GM18511 (cell line): ENCODE data around the gene PP2D1.
"Not testable (repeated sequence)": the region's sequence is repeated elsewhere in the genome, so short reads cannot be mapped to it uniquely, and the experiment has no call there.

Experiments
- ATAC-seq: cut with Tn5 transposase; IDR thresholded peaks from one replicate; pipeline ENCODE4 v1.9.1; 2021; ENCODE audit warnings: mild to moderate bottlenecking, moderate library complexity; ENCODE audit not compliant: unreplicated experiment

Gene PP2D1, protein sequence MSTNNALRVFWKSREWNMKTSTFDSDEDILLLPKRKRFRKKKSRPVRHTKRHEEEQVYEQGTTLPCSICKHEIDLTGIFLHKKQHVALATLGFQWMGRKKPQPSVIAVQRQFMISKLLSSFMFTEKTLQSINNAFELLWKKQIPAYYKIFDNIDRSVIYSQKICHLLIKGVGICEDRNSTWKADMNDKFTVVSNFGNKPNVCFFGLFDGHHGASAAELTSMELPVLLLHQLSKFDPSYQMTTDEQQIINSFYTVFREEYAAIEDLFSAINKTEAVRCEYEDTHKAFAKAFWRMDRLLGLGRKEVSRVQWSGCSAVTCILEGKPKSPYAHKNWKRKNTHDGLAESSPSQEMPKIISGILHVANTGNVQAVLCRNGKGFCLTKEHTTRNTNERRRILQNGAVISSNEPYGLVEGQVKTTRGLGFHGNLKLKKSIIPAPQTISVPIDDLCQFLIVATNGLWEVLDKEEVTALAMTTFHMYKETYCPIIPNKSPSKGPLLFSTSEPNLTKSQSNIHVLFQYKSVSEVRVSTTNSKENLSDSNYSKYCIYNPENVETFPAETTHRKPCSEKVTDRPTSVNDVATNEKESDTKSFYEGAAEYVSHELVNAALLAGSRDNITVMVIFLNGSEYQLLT

DNA sequence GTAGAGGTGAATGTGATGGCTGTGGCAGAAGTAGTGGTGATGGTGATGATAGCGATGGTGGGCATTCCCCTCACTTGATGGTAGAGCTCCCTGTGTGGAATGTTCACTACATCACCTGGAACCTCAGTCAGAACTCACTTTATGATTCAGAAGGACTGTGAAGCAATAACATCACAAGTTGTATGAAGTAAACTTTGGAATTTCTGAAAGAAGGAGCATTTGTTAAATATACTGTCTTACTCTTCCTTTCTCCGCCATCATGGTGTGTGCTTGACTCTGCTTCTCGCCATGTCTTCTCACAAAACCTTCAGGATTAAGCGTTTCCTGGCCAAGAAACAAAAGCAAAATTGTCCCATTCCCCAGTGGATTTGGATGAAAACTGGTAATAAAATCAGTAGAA lies at the start of gene PP2D1:
Gene PP2D1, minus strand, starts transcription at position 101 of the 400 bp plus-strand sequence. CDS start 192 bp downstream, outside the sequence.
- no peak for ATAC-seq

DNA sequence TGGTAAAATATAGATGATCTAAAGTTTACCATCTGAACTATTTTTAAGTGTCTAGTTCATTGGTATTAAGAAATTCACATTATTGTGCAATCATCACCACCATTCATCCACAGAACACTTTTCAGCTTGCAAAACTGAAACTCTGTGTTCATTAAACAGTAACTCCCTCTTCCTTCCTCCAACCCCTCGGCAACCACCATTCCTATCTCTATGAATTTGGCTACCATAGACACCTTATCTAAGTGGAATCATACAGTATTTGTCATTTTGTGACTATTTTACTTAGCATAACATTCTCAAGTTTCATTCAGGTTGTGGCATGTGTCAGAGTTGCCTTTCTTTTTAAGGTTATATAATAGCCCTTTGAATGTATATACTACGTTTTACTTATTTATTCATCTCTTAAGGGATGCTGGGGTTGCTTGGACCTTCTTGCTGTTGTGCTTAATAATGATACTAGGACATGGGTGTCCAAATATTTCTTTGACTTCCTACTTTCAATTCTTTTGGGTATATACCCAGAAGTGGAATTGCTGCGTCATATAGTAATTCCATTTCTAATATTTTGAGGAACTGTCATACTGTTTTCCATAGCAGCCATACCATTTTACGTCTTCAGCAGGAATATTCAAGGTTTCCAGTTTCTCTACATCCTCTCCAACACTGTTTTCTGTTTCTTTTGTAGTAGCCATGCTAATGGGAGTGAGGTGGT lies 49.1 kb upstream of the PP2D1 start:
- ATAC-seq: peak; percentile 70

DNA sequence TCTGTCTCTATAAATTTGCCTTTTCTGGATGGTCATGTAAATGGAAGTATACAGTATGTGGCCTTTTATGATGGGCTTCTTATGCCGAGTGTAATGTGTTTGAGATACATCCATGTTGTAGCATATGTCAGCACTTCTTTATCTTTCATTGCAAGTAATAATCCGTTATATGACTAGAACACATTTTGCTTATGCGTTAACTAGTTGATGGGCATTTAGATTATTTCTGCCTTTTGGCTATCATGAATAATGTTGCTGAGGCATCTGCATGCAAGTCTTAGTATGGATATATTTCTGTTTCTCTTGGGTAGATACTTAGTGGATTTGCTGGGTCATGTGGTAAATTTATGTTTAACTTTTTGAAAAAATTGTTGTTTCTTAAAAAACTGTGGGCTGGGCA lies 47.9 kb upstream of the PP2D1 start:
- ATAC-seq: no peak

DNA sequence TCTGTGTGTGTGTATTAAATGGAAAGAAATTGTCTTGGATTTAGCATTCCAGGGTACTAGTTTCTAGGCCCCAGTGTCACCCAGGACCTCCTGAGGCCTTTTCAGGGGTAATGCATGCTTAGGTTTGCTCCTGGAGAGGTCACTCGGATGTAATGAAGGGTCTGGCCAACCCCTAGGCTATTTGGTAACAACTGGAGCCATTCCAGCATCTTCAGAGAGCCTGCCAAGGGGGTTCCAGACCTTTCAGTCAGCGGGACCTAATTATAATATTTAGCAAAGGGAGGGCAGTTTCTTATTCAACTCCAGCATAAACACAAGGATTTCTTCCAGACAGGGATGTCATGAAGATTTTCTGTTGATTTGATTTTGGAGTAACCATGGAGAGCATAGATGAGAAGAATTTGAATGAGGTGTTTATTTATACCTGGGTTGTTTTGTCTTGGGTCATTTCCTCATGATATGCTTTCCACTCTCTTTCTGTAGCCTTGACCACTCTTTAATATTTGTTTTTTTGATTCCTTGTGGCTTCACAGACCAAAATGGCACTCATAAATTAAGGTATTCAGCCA lies 45.6 kb upstream of the PP2D1 start:
- ATAC-seq: no peak

DNA sequence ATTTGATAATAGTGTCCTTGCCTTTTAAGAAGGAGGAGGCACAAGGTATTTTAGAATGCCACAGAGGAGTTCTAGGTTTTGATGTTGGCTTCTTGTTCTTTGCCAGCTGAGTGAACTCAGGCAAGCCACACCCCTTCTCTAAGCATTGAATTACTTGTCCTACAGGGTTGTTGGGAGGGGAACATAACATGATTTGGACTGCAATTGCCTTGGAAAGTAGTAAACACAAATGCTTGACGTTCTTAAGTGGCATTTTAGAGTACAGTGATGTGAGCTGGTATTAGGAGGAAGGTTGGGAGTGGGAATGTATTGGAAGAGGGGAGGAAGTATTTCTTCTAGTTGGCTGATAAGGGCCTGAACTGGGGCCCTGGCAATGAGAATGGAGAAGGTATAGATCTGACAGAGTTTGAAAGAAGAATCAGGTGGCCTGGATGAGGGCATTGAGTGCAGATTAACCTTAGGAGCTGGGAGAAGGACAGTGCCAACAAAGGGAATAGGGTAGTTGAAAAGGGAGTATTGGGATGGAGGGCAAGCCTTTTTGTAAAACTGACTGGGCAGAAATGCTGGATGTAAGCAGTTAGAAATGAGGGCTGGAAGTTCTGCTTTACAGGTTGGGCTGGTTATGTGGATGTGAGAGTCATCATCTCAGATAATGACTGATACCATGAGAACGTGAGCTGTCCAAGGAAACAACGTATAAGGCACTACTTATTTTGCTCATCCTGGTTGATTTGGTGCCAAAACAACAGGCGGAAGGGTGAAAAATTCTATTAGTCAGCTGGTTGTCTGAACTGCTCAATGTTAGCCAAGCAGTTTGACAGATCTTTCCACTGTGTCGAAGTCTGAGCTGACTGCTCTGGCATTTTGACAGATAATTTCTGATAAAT lies 44.9 kb upstream of the PP2D1 start:
- ATAC-seq: peak; percentile 34

DNA sequence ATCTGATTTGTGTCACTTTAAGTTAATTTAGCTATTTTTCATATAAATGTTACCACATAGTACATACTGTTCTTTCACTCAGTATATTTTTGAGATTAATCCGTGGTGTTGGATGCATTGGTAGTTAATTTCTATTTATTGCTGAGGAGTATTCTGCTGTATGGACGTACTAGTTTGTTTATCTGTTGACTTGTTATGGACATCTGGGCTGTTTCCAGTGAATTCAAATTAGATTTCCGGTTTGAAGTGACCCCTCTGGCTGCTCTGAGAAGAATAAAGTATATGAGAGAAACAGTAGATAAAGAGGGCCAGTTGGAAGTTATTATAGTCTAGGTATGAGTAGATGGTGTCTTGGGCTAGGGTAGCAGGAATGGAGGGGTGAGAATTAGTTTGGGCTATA lies 43.8 kb upstream of the PP2D1 start:
- no peak for ATAC-seq

DNA sequence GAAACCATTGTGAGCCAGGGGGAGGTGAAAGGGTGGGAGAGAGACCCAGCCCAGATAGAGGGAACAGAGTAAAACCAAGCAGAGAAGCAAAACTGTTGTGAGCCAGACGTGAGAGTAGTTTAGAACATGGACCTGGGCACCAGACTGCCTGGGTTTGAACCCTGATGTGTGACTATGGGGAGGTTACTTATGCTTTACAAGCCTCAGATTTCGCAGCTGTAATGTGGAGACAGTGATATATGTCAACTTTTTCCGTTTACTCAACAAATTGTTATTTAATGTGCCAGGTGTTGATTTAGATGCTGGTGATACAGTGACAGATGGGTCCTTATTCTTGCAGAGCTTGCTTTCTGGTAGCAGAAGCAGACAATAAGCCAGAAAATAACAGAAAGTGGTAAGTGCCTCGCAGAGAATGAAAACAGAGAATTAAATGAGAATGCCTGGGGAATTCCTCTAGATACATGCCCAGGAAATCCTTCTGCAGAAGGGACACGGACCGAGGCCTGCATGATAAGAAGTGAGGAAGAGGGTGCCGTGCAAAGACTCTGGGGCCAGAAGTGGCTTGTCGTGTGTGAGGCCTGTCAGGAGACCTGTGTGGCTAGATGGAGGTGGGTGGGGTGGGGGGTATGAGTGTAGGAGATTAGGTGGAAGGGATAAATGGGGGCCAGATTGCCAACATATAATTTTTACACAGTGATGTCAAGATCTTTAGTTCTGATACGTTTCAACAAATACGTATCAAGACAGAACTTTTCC lies 43.1 kb upstream of the PP2D1 start:
- peak; percentile 20 for ATAC-seq

DNA sequence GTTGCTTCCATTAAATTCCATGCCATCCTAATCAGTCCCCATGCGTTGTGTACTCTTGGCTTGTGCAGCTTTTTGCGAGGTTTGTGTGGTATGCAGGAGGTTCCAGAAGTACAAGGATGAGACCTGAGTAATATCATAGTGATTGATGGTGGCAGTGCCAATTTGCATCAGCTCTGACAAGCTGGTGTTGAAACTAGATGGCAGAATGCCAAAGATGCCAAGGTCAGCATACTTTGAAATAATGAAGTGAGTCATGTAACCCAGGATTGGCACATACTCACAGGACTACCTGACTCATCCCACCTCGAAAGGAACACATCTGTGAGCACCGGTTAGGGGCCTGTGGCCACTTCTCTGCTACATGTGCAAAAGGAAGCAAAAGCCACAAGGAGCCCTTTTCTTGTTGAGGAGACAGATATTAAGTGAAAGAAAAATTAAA lies 42.5 kb upstream of the PP2D1 start:
- peak; percentile 86 for ATAC-seq

DNA sequence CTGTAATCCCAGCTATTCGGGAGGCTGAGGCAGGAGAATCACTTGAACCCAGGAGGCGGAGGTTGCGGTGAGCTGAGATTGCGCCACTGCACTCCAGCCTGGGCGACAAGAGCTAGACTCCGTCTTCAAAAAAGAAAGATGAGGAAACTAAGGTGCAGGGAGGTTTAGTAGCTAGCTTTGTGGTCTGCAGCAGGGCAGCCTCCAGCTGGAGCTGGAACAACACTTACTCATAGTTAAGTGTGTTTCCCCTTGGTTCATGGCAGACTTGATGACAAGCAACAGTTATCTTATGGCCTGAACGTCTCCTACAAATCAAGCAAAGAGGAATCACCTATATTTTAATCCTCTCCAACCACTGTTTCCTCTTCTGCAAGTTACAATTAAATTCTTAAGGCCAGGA lies 40.8 kb upstream of the PP2D1 start:
- no peak for ATAC-seq

DNA sequence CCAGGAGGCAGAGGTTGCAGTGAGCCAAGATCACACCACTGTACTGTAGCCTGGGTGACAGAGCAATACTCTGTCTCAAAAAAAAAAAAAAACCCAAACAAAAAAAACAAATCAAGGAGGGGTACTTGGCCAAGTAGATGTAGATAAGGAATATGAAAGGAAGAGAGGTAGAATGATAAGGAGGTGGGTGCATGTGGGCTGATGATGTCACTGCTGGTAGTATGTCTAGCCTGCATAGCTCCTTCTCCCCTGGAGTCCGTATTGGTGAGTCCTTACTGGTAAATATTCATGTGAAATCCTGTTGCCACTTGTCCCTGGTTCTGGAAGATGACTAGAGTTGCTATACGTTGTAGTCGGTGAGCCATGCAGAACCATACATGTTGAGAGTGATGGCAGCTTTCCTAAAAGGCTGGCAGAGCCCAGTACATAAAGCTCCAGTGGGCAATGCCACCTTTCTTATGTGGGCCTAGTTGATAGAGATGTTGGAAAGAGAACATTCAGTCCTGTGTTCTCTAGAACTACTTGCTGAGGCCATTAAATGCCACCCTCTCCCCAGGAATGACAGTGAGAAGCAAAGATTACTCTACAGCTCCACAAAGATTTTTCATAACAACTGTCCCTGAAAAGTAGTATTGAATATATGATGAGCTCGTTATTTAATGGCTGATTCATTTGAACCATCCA lies 39.2 kb upstream of the PP2D1 start:
- ATAC-seq: no peak

DNA sequence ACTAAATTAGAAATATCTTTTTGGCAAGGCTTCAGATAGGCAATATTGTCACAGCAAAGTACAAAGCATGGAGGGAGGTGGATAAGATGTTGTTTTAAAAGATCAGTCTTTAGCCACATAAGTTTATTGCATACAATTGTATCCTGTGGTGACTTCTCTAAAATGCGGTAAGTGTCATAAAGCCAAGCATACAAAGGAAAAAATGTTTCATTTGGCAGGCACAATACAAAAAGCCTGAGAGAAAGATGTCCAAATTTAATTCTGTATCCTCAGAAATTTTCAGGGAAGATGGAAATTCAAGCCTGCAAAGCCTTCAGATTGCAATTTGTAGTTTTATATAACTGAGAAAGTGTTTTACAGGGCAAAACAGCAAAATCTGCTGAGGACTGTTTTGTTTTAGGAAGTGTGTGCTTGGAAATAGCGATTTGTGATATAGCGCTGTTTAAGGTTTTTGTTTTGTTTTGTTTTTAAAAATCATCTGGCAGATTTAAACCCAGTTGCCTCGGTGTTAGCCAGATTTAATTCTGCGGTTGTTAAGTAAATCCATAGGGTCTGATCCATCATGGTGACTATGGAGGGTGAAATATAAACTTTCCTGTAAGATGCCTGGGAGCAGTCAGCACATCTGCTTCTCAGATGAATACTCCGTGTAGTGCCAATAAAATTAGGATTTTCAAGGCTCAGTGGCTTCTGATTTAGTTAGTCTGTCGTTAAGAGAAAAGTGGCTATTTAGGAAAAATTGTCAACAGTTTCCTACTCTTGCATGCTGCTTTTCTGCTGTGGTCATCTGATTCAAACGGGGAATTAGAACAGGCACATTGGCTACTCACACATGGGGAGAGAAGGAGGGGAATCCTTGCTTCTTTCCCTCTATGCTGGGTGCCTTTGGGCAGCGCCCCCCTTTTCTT lies 36.2 kb upstream of the PP2D1 start:
- no peak for ATAC-seq

DNA sequence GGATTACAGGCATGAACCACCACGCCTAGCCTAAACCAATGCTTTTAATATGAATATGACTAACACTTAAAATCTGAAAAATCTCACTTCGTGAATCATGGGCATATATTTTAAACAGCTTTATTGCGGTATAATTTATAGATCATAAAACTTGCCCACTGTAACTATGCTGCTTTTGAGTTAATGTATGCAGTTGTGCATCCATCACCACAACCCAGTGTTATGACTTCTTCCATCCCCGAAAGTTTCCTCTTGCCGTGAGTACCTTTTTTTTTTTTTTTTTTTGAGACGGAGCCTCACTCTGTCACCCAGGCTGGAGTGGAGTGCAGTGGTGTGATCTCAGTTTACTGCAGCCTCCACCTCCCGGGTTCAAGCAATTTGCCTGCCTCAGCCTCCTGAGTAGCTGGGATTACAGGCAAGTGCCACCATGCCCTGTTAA lies 35.3 kb upstream of the PP2D1 start:
- ATAC-seq: no peak

DNA sequence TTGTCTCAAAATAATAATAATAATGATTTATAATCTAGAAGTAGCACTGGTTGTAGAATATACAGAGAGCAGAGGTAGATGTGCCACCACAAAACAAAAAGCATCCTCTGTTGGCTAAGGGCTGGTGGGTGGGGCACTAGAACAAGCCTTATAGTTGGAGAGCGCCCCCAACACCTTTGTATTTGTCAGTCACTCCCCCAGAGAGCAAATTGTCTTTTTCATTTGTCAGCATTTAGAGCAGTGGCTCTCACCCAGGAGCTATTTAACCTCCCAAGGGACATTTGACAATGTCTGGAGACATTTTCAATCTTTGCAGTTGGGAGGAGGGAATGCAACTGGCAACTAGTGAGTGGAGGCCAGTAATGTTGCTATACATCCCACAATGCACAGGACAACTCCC lies 34.5 kb upstream of the PP2D1 start:
- ATAC-seq: no peak

DNA sequence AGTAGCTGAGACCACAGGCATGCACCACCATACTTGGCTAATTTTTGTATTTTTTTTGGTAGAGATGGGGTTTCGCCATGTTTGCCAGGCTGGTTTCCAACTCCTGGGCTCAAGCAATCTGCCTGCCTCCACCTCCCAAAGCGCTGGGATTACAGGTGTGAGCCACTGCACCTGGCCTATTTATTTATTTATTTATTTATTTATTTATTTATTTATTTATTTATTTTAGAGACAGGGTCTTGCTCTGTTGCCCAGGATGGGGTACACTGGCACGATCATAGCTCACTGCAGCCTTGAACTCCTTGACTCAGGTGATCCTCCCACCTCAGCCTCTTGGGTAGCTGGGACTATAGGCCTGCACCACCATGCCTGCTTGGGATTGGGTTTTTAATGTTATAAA lies 33.1 kb upstream of the PP2D1 start:
- not testable (repeated sequence) for ATAC-seq

DNA sequence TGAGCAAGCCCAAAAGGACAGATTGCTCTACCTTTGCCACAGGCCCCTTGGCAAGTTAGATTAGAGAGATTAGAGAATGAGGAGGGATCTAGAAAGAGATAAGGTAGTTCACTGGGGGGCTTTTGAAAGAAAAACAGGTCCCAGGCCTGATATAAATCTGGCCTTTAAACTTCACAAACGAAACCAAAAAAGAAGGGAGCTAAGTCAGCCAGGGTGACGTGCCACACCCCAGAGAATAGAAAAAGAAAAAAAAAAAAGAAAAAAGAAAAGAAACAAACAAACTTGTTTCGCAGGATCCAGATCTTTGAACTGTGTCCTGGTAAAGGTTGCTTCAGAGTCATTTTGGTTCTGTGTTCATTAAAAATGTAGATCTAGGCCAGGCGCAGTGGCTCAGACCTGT lies 31.8 kb upstream of the PP2D1 start:
- no peak for ATAC-seq

DNA sequence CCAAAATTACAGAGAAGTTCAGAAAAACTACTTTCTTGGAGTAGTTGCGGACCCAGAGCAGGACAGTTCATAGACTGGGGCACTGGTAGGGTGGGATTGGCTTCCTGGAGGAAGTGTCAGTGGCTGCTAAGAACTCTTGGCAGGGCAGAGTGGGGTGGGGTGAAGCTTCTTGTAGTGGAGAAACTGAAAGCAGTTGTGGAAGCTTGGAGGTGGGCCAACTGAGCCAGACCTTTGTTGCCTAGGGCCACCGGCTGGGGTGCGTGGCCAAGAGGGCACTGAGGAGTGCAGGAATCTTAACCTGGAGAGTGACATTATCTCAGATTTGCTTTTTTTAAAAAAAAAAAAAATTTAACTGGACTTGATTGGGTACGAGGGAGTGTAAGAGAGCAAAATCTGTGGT lies 31.3 kb upstream of the PP2D1 start:
- ATAC-seq: peak; percentile 33

DNA sequence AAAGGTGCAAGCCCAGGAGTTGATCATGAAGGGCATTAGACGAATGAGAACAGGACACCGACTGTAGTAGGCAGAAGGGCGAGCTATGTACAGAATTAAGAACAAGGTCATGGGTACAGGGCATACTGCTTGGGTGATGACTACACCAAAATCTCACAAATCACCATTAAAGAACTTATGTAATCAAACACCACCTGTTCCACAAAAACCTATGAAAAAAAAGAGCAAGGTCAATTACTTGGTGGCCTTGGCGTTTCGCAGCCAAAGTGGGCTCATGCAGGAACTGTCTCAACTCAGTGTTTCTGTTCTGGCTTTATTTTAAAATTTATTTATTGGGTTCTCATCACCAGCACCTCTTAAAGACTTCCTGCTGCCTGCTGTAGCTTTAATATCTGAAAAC lies 30.3 kb upstream of the PP2D1 start:
- no peak for ATAC-seq

DNA sequence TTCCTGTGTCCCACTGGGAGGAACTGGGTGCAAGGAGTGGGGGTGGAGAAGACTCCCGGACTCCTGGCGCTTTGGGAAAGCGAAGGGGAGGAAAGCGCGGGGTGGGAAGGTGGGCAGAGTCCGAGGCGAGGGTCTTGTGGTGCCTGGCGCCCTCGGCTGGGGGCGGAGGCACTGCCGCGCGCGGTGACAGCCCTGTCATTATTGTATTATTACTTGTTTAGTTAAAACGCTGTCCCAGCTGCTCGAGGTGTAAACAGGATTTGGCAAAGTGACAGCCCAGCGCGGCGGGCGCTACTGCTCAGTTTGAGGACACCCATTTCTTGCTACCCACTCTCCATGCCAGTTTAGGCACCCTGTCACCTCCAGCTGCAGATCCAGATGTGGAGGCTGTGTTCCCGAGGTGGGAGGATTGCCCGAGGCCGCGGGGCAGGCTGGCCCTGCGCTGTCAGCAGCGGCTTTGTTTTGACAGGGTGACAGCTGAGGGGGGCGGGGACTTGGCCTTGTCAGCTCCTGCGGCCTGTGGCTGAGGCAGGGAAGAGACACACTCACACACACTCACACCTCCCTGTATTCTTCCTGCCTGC lies 29.2 kb upstream of the PP2D1 start:
- ATAC-seq: peak; percentile 43
